Astrocyte of the cerebellum (primary cell): ENCODE results near the gene HGFAC.

ENCODE experiments used
- DNase-seq: peaks from one replicate; pipeline ENCODE4 v3.0.0-alpha.2; 2011; ENCODE audit warnings: low read depth
- H3K4me3 ChIP-seq: 2 replicates; pipeline ENCODE4 v1.5.1; 2011; ENCODE audit warnings: mild to moderate bottlenecking, low read depth, low read length, moderate library complexity
- in situ Hi-C: cut with HindIII; loops from 2 replicates; pipeline ENCODE4 v1.10.0; 2017; ENCODE audit warnings: low sequenced_read_pairs
- TF ChIP-seq, protein P1 (sequence below): IDR thresholded peaks from 2 replicates; pipeline ENCODE4 v1.5.1; 2012; ENCODE audit warnings: low read length, low read depth, moderate library complexity, mild to moderate bottlenecking; ENCODE audit errors: missing control alignments

HGFAC gene

DNA sequence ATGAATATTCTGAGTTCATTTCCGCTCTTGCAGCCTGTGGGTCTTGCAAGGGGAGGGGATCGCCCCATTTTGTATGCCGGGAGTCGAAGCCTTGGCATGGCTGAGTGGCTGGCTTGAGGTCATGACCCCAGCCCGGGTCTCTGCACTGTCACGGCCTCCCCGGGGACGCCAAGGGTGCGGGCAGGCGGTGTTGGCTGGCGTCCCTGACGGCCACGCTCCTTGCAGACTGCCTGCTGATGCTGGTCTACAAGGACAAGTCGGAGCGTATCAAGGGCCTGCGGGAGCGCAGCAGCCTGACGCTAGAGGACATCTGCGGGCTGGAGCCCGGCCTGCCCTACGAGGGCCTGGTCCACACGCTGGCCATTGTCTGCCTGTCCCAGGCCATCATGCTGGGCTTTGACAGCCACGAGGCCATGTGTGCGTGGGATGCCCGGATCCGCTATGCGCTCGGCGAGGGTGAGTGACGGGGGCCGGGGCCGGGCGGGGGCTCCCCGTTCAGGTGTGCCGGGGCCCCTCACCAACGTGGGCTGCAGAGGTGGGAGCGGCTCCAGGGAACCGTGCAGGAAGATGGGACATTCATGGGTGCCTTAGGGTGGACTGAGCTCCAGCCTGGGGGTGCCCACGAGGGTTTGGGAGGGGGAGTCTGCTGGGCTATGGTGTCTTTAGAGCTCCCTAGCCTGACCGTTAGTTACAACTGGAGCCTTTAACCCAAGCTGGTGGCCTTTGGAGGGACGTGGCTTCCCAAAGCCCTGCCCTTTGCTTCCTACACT, 31.6 kb downstream of the HGFAC start:
- in situ Hi-C loops, result loop anchor here (5.0 kb wide), 1 partner anchor 46 kb away; no protein-coding TSS in a partner anchor
- no peak overlapping the region for H3K4me3 ChIP-seq
- no peak for DNase-seq
- TF ChIP-seq, protein P1, sequence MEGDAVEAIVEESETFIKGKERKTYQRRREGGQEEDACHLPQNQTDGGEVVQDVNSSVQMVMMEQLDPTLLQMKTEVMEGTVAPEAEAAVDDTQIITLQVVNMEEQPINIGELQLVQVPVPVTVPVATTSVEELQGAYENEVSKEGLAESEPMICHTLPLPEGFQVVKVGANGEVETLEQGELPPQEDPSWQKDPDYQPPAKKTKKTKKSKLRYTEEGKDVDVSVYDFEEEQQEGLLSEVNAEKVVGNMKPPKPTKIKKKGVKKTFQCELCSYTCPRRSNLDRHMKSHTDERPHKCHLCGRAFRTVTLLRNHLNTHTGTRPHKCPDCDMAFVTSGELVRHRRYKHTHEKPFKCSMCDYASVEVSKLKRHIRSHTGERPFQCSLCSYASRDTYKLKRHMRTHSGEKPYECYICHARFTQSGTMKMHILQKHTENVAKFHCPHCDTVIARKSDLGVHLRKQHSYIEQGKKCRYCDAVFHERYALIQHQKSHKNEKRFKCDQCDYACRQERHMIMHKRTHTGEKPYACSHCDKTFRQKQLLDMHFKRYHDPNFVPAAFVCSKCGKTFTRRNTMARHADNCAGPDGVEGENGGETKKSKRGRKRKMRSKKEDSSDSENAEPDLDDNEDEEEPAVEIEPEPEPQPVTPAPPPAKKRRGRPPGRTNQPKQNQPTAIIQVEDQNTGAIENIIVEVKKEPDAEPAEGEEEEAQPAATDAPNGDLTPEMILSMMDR, result no peak

- in situ Hi-C loops, result loop anchor here (5.0 kb wide), 1 partner anchor 47 kb away; no protein-coding TSS in a partner anchor
- no peak overlapping the region for H3K4me3 ChIP-seq
- DNase-seq, result no peak
- TF ChIP-seq, protein P1, result no peak
Measured at GRCh38 chr4:3473996-3474765, 32.4 kb downstream of the HGFAC start.

- DNase-seq, result no peak
- TF ChIP-seq, protein P1, result no peak
- in situ Hi-C loops, result no loop called here
- H3K4me3 ChIP-seq, result no peak overlapping the region
Measured at GRCh38 chr4:3475041-3475712, 33.4 kb downstream of the HGFAC start.

GRCh38 chr4:3475713-3476260, 34.0 kb downstream of the HGFAC start:
- in situ Hi-C loops, result no loop called here
- TF ChIP-seq, protein P1, result no peak
- no peak overlapping the region for H3K4me3 ChIP-seq
- DNase-seq, result no peak

DNA sequence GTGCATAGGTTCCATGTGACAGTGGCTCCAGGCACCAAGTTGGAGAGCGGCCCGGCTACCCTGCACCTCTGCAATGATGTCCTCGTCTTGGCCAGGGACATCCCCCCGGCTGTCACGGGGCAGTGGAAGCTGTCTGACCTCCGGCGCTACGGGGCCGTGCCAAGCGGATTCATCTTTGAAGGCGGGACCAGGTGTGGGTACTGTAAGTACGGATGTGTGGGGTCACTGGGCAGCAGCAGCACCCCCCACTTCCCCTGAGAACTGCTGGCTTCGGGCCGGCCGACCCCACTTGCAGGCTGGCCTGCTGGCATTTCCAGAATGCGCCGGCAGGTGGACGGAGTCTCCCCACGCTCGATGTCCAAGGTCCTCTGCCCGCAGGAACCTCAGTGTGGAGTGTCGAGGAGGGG, 34.6 kb downstream of the HGFAC start:
- TF ChIP-seq, protein P1, result no peak
- in situ Hi-C loops, result no loop called here
- H3K4me3 ChIP-seq, result no peak overlapping the region
- DNase-seq, result no peak
